GM12878 (cell line): ENCODE results near the gene NOTCH1. TPM values are rescaled to one million over a fixed set of nuclear protein-coding genes. Genes with fewer than 3 reads are reported as not detected.

Experiments used
- ATF3 ChIP-seq: IDR thresholded peaks from 2 replicates; pipeline ENCODE4 v1.6.1; 2011; ENCODE audit warnings: low read depth, mild to moderate bottlenecking, low read length, moderate library complexity, borderline replicate concordance; ENCODE audit errors: extremely low read depth
- BCLAF1 ChIP-seq: fragments of 450-650 bp; IDR thresholded peaks from 2 replicates; pipeline ENCODE4 v1.6.1; 2017; ENCODE audit warnings: antibody characterized with exemption, mild to moderate bottlenecking, moderate library complexity
- BHLHE40 ChIP-seq, 2 experiments: fragments of 450-650 bp in 1 of 2; IDR thresholded peaks; 2 replicates each; pipeline ENCODE4 v1.6.1; 2011 to 2017; ENCODE audit warnings: low read depth in 2 of 2, borderline replicate concordance in 1 of 2, improper control_type of control experiment in 1 of 2, low read length in 1 of 2, mild to moderate bottlenecking in 1 of 2
- CBX3 ChIP-seq: fragments of 200-600 bp; sonication (generic); IDR thresholded peaks from 2 replicates; pipeline ENCODE4 v1.6.1; 2016; ENCODE audit warnings: low read depth, borderline replicate concordance
- CHD2 ChIP-seq: IDR thresholded peaks from 2 replicates; pipeline ENCODE4 v1.6.1; 2011; ENCODE audit warnings: low read depth, low read length, improper control_type of control experiment, borderline replicate concordance
- CREM ChIP-seq: IDR thresholded peaks from 2 replicates; pipeline ENCODE4 v1.6.1; 2014; ENCODE audit warnings: antibody characterized with exemption, low read depth
- DPF2 ChIP-seq: fragments of 450-650 bp; IDR thresholded peaks from 2 replicates; pipeline ENCODE4 v1.6.1; 2017; ENCODE audit warnings: mild to moderate bottlenecking
- FOXK2 ChIP-seq: fragments of 450-650 bp; IDR thresholded peaks from 2 replicates; pipeline ENCODE4 v1.6.1; 2017; ENCODE audit warnings: mild to moderate bottlenecking, moderate library complexity
- HDGF ChIP-seq: fragments of 450-650 bp; IDR thresholded peaks from 2 replicates; pipeline ENCODE4 v1.6.1; 2016; ENCODE audit warnings: antibody characterized with exemption
- JUND ChIP-seq: IDR thresholded peaks from 2 replicates; pipeline ENCODE4 v1.6.1; 2012; ENCODE audit warnings: low read depth, mild to moderate bottlenecking, low read length, improper control_type of control experiment, moderate library complexity
- KDM1A ChIP-seq: fragments of 200-600 bp; sonication (generic); IDR thresholded peaks from 2 replicates; pipeline ENCODE4 v1.6.1; 2016; ENCODE audit warnings: borderline replicate concordance
- MYB ChIP-seq: fragments of 150-350 bp; IDR thresholded peaks from 2 replicates; pipeline ENCODE4 v1.6.1; 2014; ENCODE audit warnings: mild to moderate bottlenecking, low read depth, low read length, borderline replicate concordance
- NKRF ChIP-seq: fragments of 450-650 bp; conservative IDR thresholded peaks from 2 replicates; pipeline ENCODE4 v1.6.1; 2017; ENCODE audit warnings: mild to moderate bottlenecking, moderate library complexity
- NRF1 ChIP-seq: conservative IDR thresholded peaks from 2 replicates; pipeline ENCODE4 v1.6.1; 2011; ENCODE audit warnings: mild to moderate bottlenecking, low read depth, low read length, improper control_type of control experiment
- PML ChIP-seq: IDR thresholded peaks from 2 replicates; pipeline ENCODE4 v1.6.1; 2012; ENCODE audit warnings: low read length, inconsistent platforms
- POLR2A ChIP-seq: IDR thresholded peaks from 2 replicates; pipeline ENCODE4 v1.6.1; 2011; ENCODE audit warnings: low read depth, mild to moderate bottlenecking, low read length
- RUNX3 ChIP-seq: IDR thresholded peaks from 2 replicates; pipeline ENCODE4 v1.6.1; 2012; ENCODE audit warnings: low read length, inconsistent platforms
- STAT1 ChIP-seq: fragments of 450-650 bp; conservative IDR thresholded peaks from 2 replicates; pipeline ENCODE4 v1.6.1; 2014; ENCODE audit warnings: antibody characterized with exemption, mild to moderate bottlenecking
- STAT3 ChIP-seq: IDR thresholded peaks from 2 replicates; pipeline ENCODE4 v1.6.1; 2011; ENCODE audit warnings: low read depth, low read length, improper control_type of control experiment
- TARDBP ChIP-seq: IDR thresholded peaks from 2 replicates; pipeline ENCODE4 v1.6.1; 2016; ENCODE audit warnings: borderline replicate concordance
- YBX1 ChIP-seq: fragments of 450-650 bp; IDR thresholded peaks from 2 replicates; pipeline ENCODE4 v1.6.1; 2016; ENCODE audit warnings: antibody characterized with exemption
- ZBED1 ChIP-seq: IDR thresholded peaks from 2 replicates; pipeline ENCODE4 v1.6.1; 2016; ENCODE audit warnings: borderline replicate concordance
- ZNF24 ChIP-seq: fragments of 450-650 bp; IDR thresholded peaks from 2 replicates; pipeline ENCODE4 v1.6.1; 2017; ENCODE audit warnings: antibody characterized with exemption, mild to moderate bottlenecking
- ZNF274 ChIP-seq: IDR thresholded peaks from one replicate; pipeline ENCODE4 v1.8.0; 2011; ENCODE audit not compliant: insufficient read length, insufficient read depth
- ZNF622 ChIP-seq: fragments of 450-650 bp; IDR thresholded peaks from 2 replicates; pipeline ENCODE4 v1.6.1; 2017; ENCODE audit warnings: mild to moderate bottlenecking, inconsistent platforms
- ZSCAN29 ChIP-seq: fragments of 450-650 bp; IDR thresholded peaks from 2 replicates; pipeline ENCODE4 v1.6.1; 2017; ENCODE audit warnings: mild to moderate bottlenecking, moderate library complexity
- ZZZ3 ChIP-seq: IDR thresholded peaks from 2 replicates; pipeline ENCODE4 v1.6.1; 2011; ENCODE audit warnings: low read depth; ENCODE audit not compliant: control insufficient read depth, insufficient read length
- polyA plus RNA-seq, 11 experiments: library from polyadenylated mRNA; depleted of rRNA in 4 of 11; unstranded in 6 of 11; stranded (reverse) in 5 of 11; fragments of >200 nt; fragmentation: Nextera tagmentation in 4 of 11; fragmentation: Illumina TruSeq in 1 of 11; extraction: Ambion mirVana in 4 of 11; extraction: Trizol in 1 of 11; gene quantifications; 1 replicate in 1 of 11; 2 replicates in 10 of 11; pipeline versions ENCODE4 v1.2.1 to v1.2.3, GENCODE V29; 2011 to 2016; ENCODE audit warnings: inconsistent platforms in 2 of 11, missing spikeins in 2 of 11, low read depth in 1 of 11
- total RNA-seq, 4 experiments: library from RNA; depleted of rRNA in 3 of 4; stranded (reverse); fragments of >200 nt in 3 of 4; fragmentation: Illumina TruSeq in 1 of 4; extraction: Trizol in 1 of 4; gene quantifications; 2 replicates each; pipeline versions ENCODE4 v1.2.1 to v1.2.3, GENCODE V29; 2013 to 2021
- TF ChIP-seq, protein P1 (sequence below): IDR thresholded peaks from 2 replicates; pipeline ENCODE4 v1.6.1; 2012; ENCODE audit warnings: low read length, inconsistent platforms

NOTCH1 gene
- total and polyA plus RNA-seq, 10 of the 15 experiments (the other 5 are each of a cell fraction or from before 2014, with no cell fraction given): 0.02 to 40.0 (median 3.7) TPM

GRCh38 chr9:136564379-136564988 is 18.6 kb upstream of the NOTCH1 start (continued):
- TF ChIP-seq NKRF: no peak; the same call in 1 of the 2 replicates
- TF ChIP-seq, protein P1, sequence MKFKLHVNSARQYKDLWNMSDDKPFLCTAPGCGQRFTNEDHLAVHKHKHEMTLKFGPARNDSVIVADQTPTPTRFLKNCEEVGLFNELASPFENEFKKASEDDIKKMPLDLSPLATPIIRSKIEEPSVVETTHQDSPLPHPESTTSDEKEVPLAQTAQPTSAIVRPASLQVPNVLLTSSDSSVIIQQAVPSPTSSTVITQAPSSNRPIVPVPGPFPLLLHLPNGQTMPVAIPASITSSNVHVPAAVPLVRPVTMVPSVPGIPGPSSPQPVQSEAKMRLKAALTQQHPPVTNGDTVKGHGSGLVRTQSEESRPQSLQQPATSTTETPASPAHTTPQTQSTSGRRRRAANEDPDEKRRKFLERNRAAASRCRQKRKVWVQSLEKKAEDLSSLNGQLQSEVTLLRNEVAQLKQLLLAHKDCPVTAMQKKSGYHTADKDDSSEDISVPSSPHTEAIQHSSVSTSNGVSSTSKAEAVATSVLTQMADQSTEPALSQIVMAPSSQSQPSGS: no peak
- TF ChIP-seq FOXK2: no peak
- TF ChIP-seq RUNX3: peak; percentile 76
- no peak for TF ChIP-seq YBX1
- TF ChIP-seq JUND: no peak
- no peak for TF ChIP-seq BCLAF1
- no peak for TF ChIP-seq ZSCAN29
- 0 out of 2 replicates have a peak, but pooled peaks have one; percentile 5 for TF ChIP-seq CHD2
- no peak for TF ChIP-seq ZZZ3
- no peak for TF ChIP-seq STAT1
- no peak for TF ChIP-seq ZNF24
- TF ChIP-seq TARDBP: no peak
- no peak for TF ChIP-seq PML
- no peak for TF ChIP-seq POLR2A
- no peak for TF ChIP-seq STAT3
- no peak for TF ChIP-seq MYB
- no peak for TF ChIP-seq ZBED1
- TF ChIP-seq ZNF274: no peak
- no peak for TF ChIP-seq ATF3
- TF ChIP-seq DPF2: peak; percentile 67; the same call in 1 of the 2 replicates
- TF ChIP-seq ZNF622: no peak
- no peak for TF ChIP-seq KDM1A
- no peak for TF ChIP-seq CBX3
- 0 out of 2 replicates have a peak, but pooled peaks have one; percentile 13 for TF ChIP-seq HDGF
- TF ChIP-seq NRF1: no peak
- peak in 1 of 2 experiments; percentile 41; a peak in 1 of 4 replicates for TF ChIP-seq BHLHE40 (IDR thresholded peaks at IDR 0.05; ENCODE audit: borderline replicate concordance in 1 of 2, low read depth in 2 of 2, low read length in 1 of 2)
- TF ChIP-seq CREM: no peak; the same call in 1 of the 2 replicates
